Left lung (tissue), 10 donors: ENCODE data around the gene MOB3C. TPM values are rescaled to one million over a fixed set of nuclear protein-coding genes. Genes with fewer than 3 reads are reported as not detected.

Experiments
- ATAC-seq: fragments of 200-7000 bp; cut with Tn5 transposase; one replicate; pipeline ENCODE4 v1.9.1; 2020; ENCODE audit warnings: moderate library complexity
- DNase-seq, 4 donors: peaks; one replicate each; pipeline ENCODE4 v3.0.0-alpha.2; 2013 to 2020
- H3K27ac ChIP-seq, 2 donors: fragments of 200-600 bp; sonication (generic) in 1 of 2; one replicate each; pipeline versions ENCODE4 v1.5.0 to v1.8.0; 2020 to 2021
- H3K27me3 ChIP-seq, 2 donors: fragments of 200-600 bp; sonication (generic) in 1 of 2; one replicate each; pipeline versions ENCODE4 v1.5.0 to v1.8.0; 2020 to 2021
- H3K36me3 ChIP-seq, 2 donors: fragments of 200-600 bp; sonication (generic) in 1 of 2; one replicate each; pipeline versions ENCODE4 v1.5.0 to v1.8.0; 2020 to 2021
- H3K4me1 ChIP-seq, 2 donors: fragments of 200-600 bp; one replicate each; pipeline ENCODE4 v1.8.0; 2021
- H3K4me3 ChIP-seq, 2 donors: fragments of 200-600 bp; sonication (generic) in 1 of 2; one replicate each; pipeline versions ENCODE4 v1.5.0 to v1.8.0; 2020 to 2021; ENCODE audit warnings: mild to moderate bottlenecking in 1 of 2
- H3K9me3 ChIP-seq, 2 donors: fragments of 200-600 bp; sonication (generic) in 1 of 2; one replicate each; pipeline versions ENCODE4 v1.5.0 to v1.8.0; 2020 to 2021
- CTCF ChIP-seq, 2 donors: fragments of 200-600 bp; sonication (generic) in 1 of 2; IDR thresholded peaks; one replicate each; pipeline versions ENCODE4 v1.5.0 to v1.8.0; 2021; ENCODE audit warnings: antibody characterized with exemption in 2 of 2
- intact Hi-C, 2 donors: fragments of 100-400 bp; cut with DNase I; formaldehyde crosslinking; loops; one replicate each; pipeline versions ENCODE4 v1.11.2 to v1.14.2; 2022
- polyA plus RNA-seq, 6 donors: library from polyadenylated mRNA; unstranded; fragments of 120-200 nt; gene quantifications; one replicate each; pipeline ENCODE4 v1.2.1, GENCODE V29; 2013; ENCODE audit not compliant: insufficient read length in 6 of 6
- total RNA-seq, 2 donors: library from RNA; stranded (reverse); fragmentation: NEBNext Ultra II Directional; extraction: Animal tissue kit (Norgen Biotek cat#: 25700); gene quantifications; one replicate each; pipeline ENCODE4 v1.2.1, GENCODE V29; 2021
- donor health status: DM: no; HTN: yes; CAD: no.
- donor health status: DM: no; HTN: no; CAD: no.

MOB3C gene
- total and polyA plus RNA-seq, 8 donors, result 16.0 to 21.3 (median 18.4) TPM

DNA sequence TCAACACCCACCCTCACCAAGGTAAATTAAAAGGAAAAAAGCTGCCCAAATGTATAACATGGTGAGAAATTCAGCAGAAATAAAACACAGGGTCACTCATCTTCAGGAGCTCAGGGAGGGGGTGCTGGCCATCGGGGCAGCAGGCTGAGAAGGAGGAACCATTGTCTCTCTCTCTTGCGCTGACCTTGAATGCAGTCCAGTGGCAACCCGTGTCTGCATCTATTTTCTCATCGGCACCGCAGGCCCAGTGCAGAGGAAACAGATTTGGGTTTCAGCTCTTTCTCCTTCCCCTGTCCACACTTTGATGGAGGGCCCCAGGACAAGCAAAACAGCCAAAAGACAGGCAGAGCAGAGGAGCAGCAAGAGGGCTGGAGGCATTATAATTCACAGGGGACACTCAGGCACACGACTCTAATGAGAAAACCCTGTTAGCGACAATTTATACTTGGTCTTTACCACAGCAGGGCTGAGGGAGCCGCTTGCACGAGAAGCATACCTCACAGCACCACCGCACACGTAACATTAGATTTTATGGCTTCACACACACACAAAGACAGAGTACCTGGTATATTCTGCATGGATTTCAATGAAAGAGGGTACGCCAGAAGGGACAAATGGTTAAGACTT is 31.2 kb downstream of the MOB3C start:
- intact Hi-C loops, result no loop called here

DNA sequence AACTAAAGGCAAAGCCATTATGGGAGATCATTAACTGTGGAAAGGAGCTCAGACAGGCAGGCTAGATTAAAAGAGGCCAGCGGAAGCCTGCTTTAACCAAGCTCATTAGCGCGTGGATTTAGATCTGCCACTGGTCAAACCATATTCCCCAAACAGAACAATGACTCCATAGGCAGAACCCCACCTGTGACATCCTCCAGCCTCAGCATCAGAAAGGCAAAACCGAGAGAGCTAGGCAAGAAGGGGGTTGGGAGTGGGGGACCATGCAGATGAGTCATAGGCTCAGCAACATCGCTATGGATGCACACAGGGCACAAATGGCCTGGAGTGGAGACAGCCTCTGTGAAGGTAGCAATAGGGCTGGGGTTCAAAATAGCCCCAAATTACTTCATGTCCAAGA is 33.1 kb downstream of the MOB3C start:
- ATAC-seq (no peak), DNase-seq (no peak)
- H3K36me3 ChIP-seq, result peaks cover 0 to 79% of the 10 kb centered on the region in 2 donors
- H3K27me3 ChIP-seq, result no peaks in the 10 kb centered on the region
- H3K4me3 ChIP-seq, result no peak overlapping the region
- H3K9me3 ChIP-seq, result no peaks in the 10 kb centered on the region
- H3K27ac ChIP-seq, result peak overlapping the region in 1 of 2 donors; percentile 88
- TF ChIP-seq CTCF (IDR thresholded peaks at IDR 0.05), result no peak
- intact Hi-C loops, result no loop called here
- H3K4me1 ChIP-seq, result peaks cover 8 to 93% of the 10 kb centered on the region in 2 donors

More for the DNA sequence above, 31.2 kb downstream of the MOB3C start:
- Histone ChIP-seq H3K27ac (peak overlapping the region in 1 of 2 donors; percentile 3), H3K4me1 (peaks cover 8 to 78% of the 10 kb centered on the region in 2 donors), H3K27me3 (no peaks in the 10 kb centered on the region), H3K9me3 (no peaks in the 10 kb centered on the region), H3K36me3 (peaks cover 0 to 78% of the 10 kb centered on the region in 2 donors), H3K4me3 (no peak overlapping the region)
- TF ChIP-seq CTCF (IDR thresholded peaks at IDR 0.05), result no peak
- ATAC-seq (no peak), DNase-seq (no peak)

DNA sequence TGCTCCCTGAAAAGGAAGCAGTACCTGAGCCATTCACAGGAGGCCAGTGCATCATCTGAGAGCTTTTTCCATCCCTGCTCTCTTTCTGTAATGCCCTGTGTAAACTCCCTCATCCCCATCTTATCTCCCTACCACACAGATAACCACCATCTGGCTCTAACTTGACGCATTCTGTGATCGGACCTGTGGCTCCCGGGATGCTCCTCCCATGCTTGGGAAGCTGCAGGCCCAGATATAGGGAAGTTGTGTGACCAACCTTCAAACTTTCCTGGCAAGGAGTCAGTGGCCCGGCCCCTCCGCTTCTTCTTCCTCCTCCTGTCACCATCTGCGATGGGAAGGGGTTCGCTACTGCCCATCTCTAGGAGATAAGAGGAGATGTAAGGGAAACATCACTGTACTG is 33.6 kb downstream of the MOB3C start:
- H3K27me3 ChIP-seq, result no peaks in the 10 kb centered on the region
- peak overlapping the region in 1 of 2 donors; percentile 88 for H3K27ac ChIP-seq
- TF ChIP-seq CTCF (IDR thresholded peaks at IDR 0.05), result no peak
- DNase-seq (no peak), ATAC-seq (no peak)
- H3K4me1 ChIP-seq, result peaks cover 8 to 94% of the 10 kb centered on the region in 2 donors
- no peak overlapping the region for H3K4me3 ChIP-seq
- H3K36me3 ChIP-seq, result peaks cover 0 to 84% of the 10 kb centered on the region in 2 donors
- no peaks in the 10 kb centered on the region for H3K9me3 ChIP-seq
- intact Hi-C loops, result no loop called here

- TF ChIP-seq CTCF (IDR thresholded peaks at IDR 0.05), result no peak
- intact Hi-C loops, result no loop called here
- no peak overlapping the region for H3K4me3 ChIP-seq
- H3K36me3 ChIP-seq, result peaks cover 0 to 84% of the 10 kb centered on the region in 2 donors
- ATAC-seq, result peak; percentile 43
- H3K9me3 ChIP-seq, result no peaks in the 10 kb centered on the region
- peaks cover 8 to 83% of the 10 kb centered on the region in 2 donors for H3K4me1 ChIP-seq
- no peaks in the 10 kb centered on the region for H3K27me3 ChIP-seq
- peak overlapping the region in 1 of 2 donors; percentile 88 for H3K27ac ChIP-seq
- DNase-seq, result no peak
Observed at GRCh38 chr1:46581681-46582455, 34.7 kb downstream of the MOB3C start.
